Colonic mucosa (tissue), 4 donors: ENCODE results near the gene WWOX. TPM values are rescaled to one million over a fixed set of nuclear protein-coding genes. Genes with fewer than 3 reads are reported as not detected.

Experiments
- DNase-seq: peaks from one replicate; pipeline ENCODE4 v3.0.0-alpha.2; 2020
- H3K27ac ChIP-seq: fragments of 200-600 bp; one replicate; pipeline ENCODE4 v1.8.0; 2021
- H3K27me3 ChIP-seq: fragments of 200-600 bp; one replicate; pipeline ENCODE4 v1.8.0; 2021
- H3K36me3 ChIP-seq: fragments of 200-600 bp; one replicate; pipeline ENCODE4 v1.8.0; 2021
- H3K4me1 ChIP-seq: fragments of 200-600 bp; one replicate; pipeline ENCODE4 v1.8.0; 2021; ENCODE audit warnings: mild to moderate bottlenecking
- H3K4me3 ChIP-seq: fragments of 200-600 bp; one replicate; pipeline ENCODE4 v1.8.0; 2021
- H3K9ac ChIP-seq, 2 donors: one replicate each; pipeline ENCODE4 v1.7.0; 2013; ENCODE audit warnings: control low read depth in 2 of 2, low read depth in 2 of 2, low read length in 2 of 2
- H3K9me3 ChIP-seq: fragments of 200-600 bp; one replicate; pipeline ENCODE4 v1.8.0; 2021
- CTCF ChIP-seq: fragments of 200-600 bp; IDR thresholded peaks from one replicate; pipeline ENCODE4 v1.8.0; 2022; ENCODE audit warnings: antibody characterized with exemption, mild to moderate bottlenecking
- intact Hi-C: fragments of 100-400 bp; cut with DNase I; formaldehyde crosslinking; loops from one replicate; pipeline ENCODE4 v1.14.1; 2022
- total RNA-seq, 2 donors: library from RNA; stranded (reverse); fragmentation: NEBNext Ultra II Directional in 1 of 2; extraction: Animal tissue kit (Norgen Biotek cat#: 25700) in 1 of 2; gene quantifications; one replicate each; pipeline ENCODE4 v1.2.1, GENCODE V29; 2021
- donor health status: healthy.
- donor health status: DM: no; HTN: no; CAD: no.
- donor health status: DM: no; HTN: no; CAD: no.

WWOX gene
- total RNA-seq, 2 donors from 2014 or later, result 7.2 to 11.0 TPM

GRCh38 chr16:78852081-78852635 is 752.7 kb downstream of the WWOX start:
- H3K9me3 ChIP-seq, result no peaks in the 10 kb centered on the region
- no peaks in the 10 kb centered on the region for H3K4me1 ChIP-seq
- no peak for DNase-seq
- no peaks in the 10 kb centered on the region for H3K36me3 ChIP-seq
- TF ChIP-seq CTCF, result no peak
- no peak overlapping the region for H3K4me3 ChIP-seq
- no peak overlapping the region for H3K27ac ChIP-seq
- no peaks in the 10 kb centered on the region for H3K27me3 ChIP-seq
- H3K9ac ChIP-seq, result no peak overlapping the region
- intact Hi-C loops, result no loop called here

GRCh38 chr16:78862022-78862421 is 762.6 kb downstream of the WWOX start:
- intact Hi-C loops, result no loop called here
- Histone ChIP-seq H3K27me3 (no peaks in the 10 kb centered on the region), H3K9ac (no peak overlapping the region), H3K4me3 (no peak overlapping the region), H3K27ac (no peak overlapping the region), H3K36me3 (no peaks in the 10 kb centered on the region), H3K9me3 (no peaks in the 10 kb centered on the region), H3K4me1 (no peaks in the 10 kb centered on the region)
- DNase-seq, result no peak
- TF ChIP-seq CTCF, result no peak

GRCh38 chr16:78866521-78866920 is 767.1 kb downstream of the WWOX start:
- no peaks in the 10 kb centered on the region for H3K4me1 ChIP-seq
- H3K27ac ChIP-seq, result no peak overlapping the region
- no peak for TF ChIP-seq CTCF
- H3K4me3 ChIP-seq, result no peak overlapping the region
- intact Hi-C loops, result no loop called here
- H3K36me3 ChIP-seq, result no peaks in the 10 kb centered on the region
- no peak overlapping the region for H3K9ac ChIP-seq
- DNase-seq, result no peak
- no peaks in the 10 kb centered on the region for H3K9me3 ChIP-seq
- H3K27me3 ChIP-seq, result no peaks in the 10 kb centered on the region

- Histone ChIP-seq H3K4me1 (no peaks in the 10 kb centered on the region), H3K27ac (no peak overlapping the region), H3K36me3 (no peaks in the 10 kb centered on the region), H3K9me3 (no peaks in the 10 kb centered on the region), H3K9ac (no peak overlapping the region), H3K27me3 (no peaks in the 10 kb centered on the region), H3K4me3 (no peak overlapping the region)
- no peak for TF ChIP-seq CTCF
- DNase-seq, result no peak
- intact Hi-C loops, result no loop called here
Observed at GRCh38 chr16:78869492-78869891, 770.0 kb downstream of the WWOX start.

GRCh38 chr16:78871241-78871640 is 771.8 kb downstream of the WWOX start:
- intact Hi-C loops, result no loop called here
- H3K27me3 ChIP-seq, result no peaks in the 10 kb centered on the region
- H3K4me1 ChIP-seq, result no peaks in the 10 kb centered on the region
- no peak for TF ChIP-seq CTCF
- no peak overlapping the region for H3K4me3 ChIP-seq
- H3K9ac ChIP-seq, result no peak overlapping the region
- H3K27ac ChIP-seq, result no peak overlapping the region
- H3K36me3 ChIP-seq, result no peaks in the 10 kb centered on the region
- DNase-seq, result no peak
- H3K9me3 ChIP-seq, result no peaks in the 10 kb centered on the region
